Measurements from ENCODE around the gene CAMKMT.

The CAMKMT gene

DNA sequence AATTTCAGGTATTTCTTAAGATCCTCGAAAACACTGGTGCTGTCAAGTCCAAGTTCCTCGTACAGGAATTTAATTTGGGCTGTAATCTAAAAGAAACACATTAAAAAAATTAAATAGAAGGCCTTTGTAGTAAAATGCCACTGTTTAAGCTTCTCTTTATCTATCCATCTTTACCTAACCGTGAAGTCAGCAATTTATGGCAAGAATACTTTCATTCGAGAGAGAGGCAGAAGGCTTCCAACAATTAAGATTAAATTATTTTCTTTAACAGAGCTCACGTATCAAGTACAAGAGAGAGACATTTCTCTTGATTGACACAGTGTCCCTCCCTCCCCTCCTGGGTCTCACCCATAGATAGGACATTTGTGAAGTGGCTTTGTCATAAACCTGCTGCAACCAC lies 40.4 kb upstream of the CAMKMT start:
- H2AFZ ChIP-seq (ENCODE audit: low read length) = no peak overlapping the region
- H4K91ac ChIP-seq (ENCODE audit: low read depth, low read length, poor library complexity) = no peak overlapping the region
- H3K18ac ChIP-seq (ENCODE audit: low read length) = no peak overlapping the region
- H3K9me3 ChIP-seq (replicated peaks in 1 of 2; ENCODE audit: control insufficient read depth in 2 of 2, insufficient read depth in 1 of 2, low read depth in 1 of 2, low read length in 2 of 2) = no peaks in the 10 kb centered on the region
- H3K9ac ChIP-seq (ENCODE audit: low read depth, low read length, poor library complexity) = no peak overlapping the region
- no peak overlapping the region for H3K27ac ChIP-seq (replicated peaks; ENCODE audit: low read length)
- WGBS, 2 donors (ENCODE audit: extremely low coverage in 2 of 2, insufficient read length in 2 of 2, insufficient replicate concordance in 1 of 2) = no CpG with 5 or more reads among the region's 5 CpGs
- H3K4me2 ChIP-seq (ENCODE audit: insufficient read depth, low read length, poor library complexity, severe bottlenecking) = no peak overlapping the region
- no peak overlapping the region for H4K8ac ChIP-seq (ENCODE audit: low read depth, low read length)
- peaks cover 13 to 99% of the 10 kb centered on the region in 2 donors for H3K36me3 ChIP-seq (replicated peaks in 1 of 2; ENCODE audit: control insufficient read depth in 2 of 2, insufficient read depth in 2 of 2, low read length in 2 of 2)
- H3K4me1 ChIP-seq (ENCODE audit: control insufficient read depth in 2 of 2, insufficient read depth in 1 of 2, low read depth in 1 of 2, low read length in 2 of 2) = no peaks in the 10 kb centered on the region
- H2BK12ac ChIP-seq (ENCODE audit: low read length) = no peak overlapping the region
- DNase-seq (ENCODE audit: low spot score) = no peak
- H3K79me1 ChIP-seq (ENCODE audit: low read depth, low read length) = peaks cover 2% of the 10 kb centered on the region
- H3K4me3 ChIP-seq (ENCODE audit: low read length in 2 of 2) = no peak overlapping the region
- no peak overlapping the region for H2BK15ac ChIP-seq (ENCODE audit: low read length)
- H3K23ac ChIP-seq (ENCODE audit: low read depth, low read length, poor library complexity) = no peak overlapping the region
- H2BK5ac ChIP-seq (ENCODE audit: low read length) = no peak overlapping the region
- H3K14ac ChIP-seq (ENCODE audit: low read length) = no peak overlapping the region
- no peak overlapping the region for H2AK5ac ChIP-seq (ENCODE audit: low read depth, low read length)
- no peak overlapping the region for H3K4ac ChIP-seq (ENCODE audit: low read length)
- H2BK120ac ChIP-seq (ENCODE audit: low read depth, low read length) = no peak overlapping the region
- H3K27me3 ChIP-seq (ENCODE audit: control insufficient read depth in 3 of 3, insufficient read depth in 3 of 3, low read depth in 1 of 3, low read length in 3 of 3) = no peaks in the 10 kb centered on the region

- H3K27me3 ChIP-seq (ENCODE audit: control insufficient read depth in 3 of 3, insufficient read depth in 3 of 3, low read depth in 1 of 3, low read length in 3 of 3) = no peaks in the 10 kb centered on the region
- H3K4me3 ChIP-seq (ENCODE audit: low read length in 2 of 2) = no peak overlapping the region
- H2BK12ac ChIP-seq (ENCODE audit: low read length) = no peak overlapping the region
- DNase-seq (ENCODE audit: low spot score) = no peak
- H2AFZ ChIP-seq (ENCODE audit: low read length) = no peak overlapping the region
- no peak overlapping the region for H4K8ac ChIP-seq (ENCODE audit: low read depth, low read length)
- H2BK15ac ChIP-seq (ENCODE audit: low read length) = no peak overlapping the region
- H2BK120ac ChIP-seq (ENCODE audit: low read depth, low read length) = no peak overlapping the region
- H2AK5ac ChIP-seq (ENCODE audit: low read depth, low read length) = no peak overlapping the region
- no peak overlapping the region for H2BK5ac ChIP-seq (ENCODE audit: low read length)
- peaks cover 15 to 98% of the 10 kb centered on the region in 2 donors for H3K36me3 ChIP-seq (replicated peaks in 1 of 2; ENCODE audit: control insufficient read depth in 2 of 2, insufficient read depth in 2 of 2, low read length in 2 of 2)
- H3K4me1 ChIP-seq (ENCODE audit: control insufficient read depth in 2 of 2, insufficient read depth in 1 of 2, low read depth in 1 of 2, low read length in 2 of 2) = no peaks in the 10 kb centered on the region
- peaks cover 2% of the 10 kb centered on the region for H3K79me1 ChIP-seq (ENCODE audit: low read depth, low read length)
- H3K18ac ChIP-seq (ENCODE audit: low read length) = no peak overlapping the region
- H4K91ac ChIP-seq (ENCODE audit: low read depth, low read length, poor library complexity) = no peak overlapping the region
- H3K9me3 ChIP-seq (replicated peaks in 1 of 2; ENCODE audit: control insufficient read depth in 2 of 2, insufficient read depth in 1 of 2, low read depth in 1 of 2, low read length in 2 of 2) = no peaks in the 10 kb centered on the region
- H3K23ac ChIP-seq (ENCODE audit: low read depth, low read length, poor library complexity) = no peak overlapping the region
- WGBS, 2 donors (ENCODE audit: extremely low coverage in 2 of 2, insufficient read length in 2 of 2, insufficient replicate concordance in 1 of 2) = no CpG with 5 or more reads among the region's 1 CpG
- no peak overlapping the region for H3K4ac ChIP-seq (ENCODE audit: low read length)
- no peak overlapping the region for H3K4me2 ChIP-seq (ENCODE audit: insufficient read depth, low read length, poor library complexity, severe bottlenecking)
- H3K14ac ChIP-seq (ENCODE audit: low read length) = no peak overlapping the region
- H3K27ac ChIP-seq (replicated peaks; ENCODE audit: low read length) = no peak overlapping the region
- H3K9ac ChIP-seq (ENCODE audit: low read depth, low read length, poor library complexity) = no peak overlapping the region
Measured at GRCh38 chr2:44324971-44325426, 36.7 kb upstream of the CAMKMT start.

DNA sequence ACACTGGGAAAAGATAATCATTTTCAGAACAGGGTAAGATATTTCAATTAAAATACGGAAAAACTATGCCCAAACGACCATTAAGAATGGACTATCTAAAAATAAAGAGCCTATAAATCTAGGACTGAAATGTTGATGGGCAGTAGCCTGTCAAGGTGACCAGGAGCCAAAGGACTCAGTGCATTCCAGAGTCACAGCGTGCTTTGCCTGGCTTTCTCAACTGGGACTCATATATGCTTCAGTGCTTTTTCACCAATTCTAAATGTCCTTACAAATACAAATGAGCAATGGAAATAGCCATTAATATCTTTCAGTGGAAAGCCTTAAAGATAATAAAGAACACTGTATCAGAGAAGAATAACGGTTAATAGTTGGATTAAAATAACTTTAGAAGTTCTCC lies 35.9 kb upstream of the CAMKMT start:
- DNase-seq (ENCODE audit: low spot score) = no peak
- Histone ChIP-seq H3K4me3 (ENCODE audit: low read length in 2 of 2) (no peak overlapping the region), H3K9me3 (replicated peaks in 1 of 2; ENCODE audit: control insufficient read depth in 2 of 2, insufficient read depth in 1 of 2, low read depth in 1 of 2, low read length in 2 of 2) (no peaks in the 10 kb centered on the region), H3K36me3 (replicated peaks in 1 of 2; ENCODE audit: control insufficient read depth in 2 of 2, insufficient read depth in 2 of 2, low read length in 2 of 2) (peaks cover 12 to 98% of the 10 kb centered on the region in 2 donors), H2BK5ac (ENCODE audit: low read length) (no peak overlapping the region), H4K8ac (ENCODE audit: low read depth, low read length) (no peak overlapping the region), H3K27ac (replicated peaks; ENCODE audit: low read length) (no peak overlapping the region), H2AK5ac (ENCODE audit: low read depth, low read length) (no peak overlapping the region), H3K4me1 (ENCODE audit: control insufficient read depth in 2 of 2, insufficient read depth in 1 of 2, low read depth in 1 of 2, low read length in 2 of 2) (no peaks in the 10 kb centered on the region), H3K79me1 (ENCODE audit: low read depth, low read length) (peaks cover 2% of the 10 kb centered on the region), H3K14ac (ENCODE audit: low read length) (no peak overlapping the region), H4K91ac (ENCODE audit: low read depth, low read length, poor library complexity) (no peak overlapping the region), H2BK15ac (ENCODE audit: low read length) (no peak overlapping the region), H2BK12ac (ENCODE audit: low read length) (no peak overlapping the region), H2BK120ac (ENCODE audit: low read depth, low read length) (no peak overlapping the region), H3K23ac (ENCODE audit: low read depth, low read length, poor library complexity) (no peak overlapping the region), H3K27me3 (ENCODE audit: control insufficient read depth in 3 of 3, insufficient read depth in 3 of 3, low read depth in 1 of 3, low read length in 3 of 3) (no peaks in the 10 kb centered on the region), H3K4ac (ENCODE audit: low read length) (no peak overlapping the region), H3K9ac (ENCODE audit: low read depth, low read length, poor library complexity) (no peak overlapping the region), H3K18ac (ENCODE audit: low read length) (no peak overlapping the region), H3K4me2 (ENCODE audit: insufficient read depth, low read length, poor library complexity, severe bottlenecking) (no peak overlapping the region), H2AFZ (ENCODE audit: low read length) (no peak overlapping the region)
- WGBS, 2 donors (ENCODE audit: extremely low coverage in 2 of 2, insufficient read length in 2 of 2, insufficient replicate concordance in 1 of 2) = no CpG with 5 or more reads among the region's 4 CpGs

GRCh38 chr2:44326548-44327264 lies 35.0 kb upstream of the CAMKMT start:
- H3K4ac ChIP-seq (ENCODE audit: low read length) = no peak overlapping the region
- H2AFZ ChIP-seq (ENCODE audit: low read length) = no peak overlapping the region
- no peak overlapping the region for H3K18ac ChIP-seq (ENCODE audit: low read length)
- H3K4me1 ChIP-seq (ENCODE audit: control insufficient read depth in 2 of 2, insufficient read depth in 1 of 2, low read depth in 1 of 2, low read length in 2 of 2) = no peaks in the 10 kb centered on the region
- no peak overlapping the region for H3K27ac ChIP-seq (replicated peaks; ENCODE audit: low read length)
- H2BK12ac ChIP-seq (ENCODE audit: low read length) = no peak overlapping the region
- no peak overlapping the region for H4K91ac ChIP-seq (ENCODE audit: low read depth, low read length, poor library complexity)
- no peak overlapping the region for H2AK5ac ChIP-seq (ENCODE audit: low read depth, low read length)
- peaks cover 12 to 98% of the 10 kb centered on the region in 2 donors for H3K36me3 ChIP-seq (replicated peaks in 1 of 2; ENCODE audit: control insufficient read depth in 2 of 2, insufficient read depth in 2 of 2, low read length in 2 of 2)
- no peak overlapping the region for H3K14ac ChIP-seq (ENCODE audit: low read length)
- H2BK5ac ChIP-seq (ENCODE audit: low read length) = no peak overlapping the region
- no peak overlapping the region for H4K8ac ChIP-seq (ENCODE audit: low read depth, low read length)
- DNase-seq (ENCODE audit: low spot score) = no peak
- H3K9me3 ChIP-seq (replicated peaks in 1 of 2; ENCODE audit: control insufficient read depth in 2 of 2, insufficient read depth in 1 of 2, low read depth in 1 of 2, low read length in 2 of 2) = no peaks in the 10 kb centered on the region
- H3K4me3 ChIP-seq (ENCODE audit: low read length in 2 of 2) = no peak overlapping the region
- H2BK15ac ChIP-seq (ENCODE audit: low read length) = no peak overlapping the region
- H2BK120ac ChIP-seq (ENCODE audit: low read depth, low read length) = no peak overlapping the region
- no peaks in the 10 kb centered on the region for H3K27me3 ChIP-seq (ENCODE audit: control insufficient read depth in 3 of 3, insufficient read depth in 3 of 3, low read depth in 1 of 3, low read length in 3 of 3)
- H3K4me2 ChIP-seq (ENCODE audit: insufficient read depth, low read length, poor library complexity, severe bottlenecking) = no peak overlapping the region
- no CpG with 5 or more reads among the region's 13 CpGs for WGBS, 2 donors (ENCODE audit: extremely low coverage in 2 of 2, insufficient read length in 2 of 2, insufficient replicate concordance in 1 of 2)
- H3K9ac ChIP-seq (ENCODE audit: low read depth, low read length, poor library complexity) = no peak overlapping the region
- no peak overlapping the region for H3K23ac ChIP-seq (ENCODE audit: low read depth, low read length, poor library complexity)
- peaks cover 2% of the 10 kb centered on the region for H3K79me1 ChIP-seq (ENCODE audit: low read depth, low read length)
